HEK293 (cell line): Measurements from ENCODE around the gene CD40.

Experiments used
- CTCF ChIA-PET: fragments of 350-600 bp; formaldehyde crosslinking; extraction: SDS; loops from one replicate; lab custom pipeline; 2021; ENCODE audit warnings: antibody characterized with exemption; lab: Yijun Ruan, JAX
- POLR2A ChIA-PET: fragments of 300-600 bp; formaldehyde crosslinking; extraction: SDS; loops from one replicate; lab custom pipeline; 2020; ENCODE audit warnings: antibody characterized with exemption, inconsistent platforms; lab: Yijun Ruan, JAX
- H3K27ac ChIP-seq: fragments of 200-500 bp; sonication (Bioruptor generic); 2 replicates; pipeline ENCODE4 v1.5.1; 2014; ENCODE audit warnings: low read depth, low read length, control low read depth, inconsistent platforms; ENCODE audit errors: extremely low read depth
- H3K36me3 ChIP-seq, 2 experiments: fragments of 200-500 bp in 1 of 2; sonication (Bioruptor generic) in 1 of 2; 1 replicate in 1 of 2; 2 replicates in 1 of 2; pipeline ENCODE4 v1.5.1; 2014 to 2017; ENCODE audit warnings: inconsistent platforms in 2 of 2, low read length in 2 of 2; ENCODE audit not compliant: control insufficient read depth in 2 of 2, insufficient read depth in 1 of 2
- H3K4me1 ChIP-seq: fragments of 200-500 bp; sonication (Bioruptor generic); 2 replicates; pipeline ENCODE4 v1.5.1; 2014; ENCODE audit warnings: mild to moderate bottlenecking, low read length, inconsistent platforms; ENCODE audit not compliant: control insufficient read depth, insufficient read depth
- H3K4me3 ChIP-seq: 2 replicates; pipeline ENCODE4 v1.5.1; 2011; ENCODE audit warnings: low read depth, mild to moderate bottlenecking, control low read depth, low read length, moderate library complexity
- H3K9me3 ChIP-seq: fragments of 200-500 bp; sonication (Bioruptor generic); 2 replicates; pipeline ENCODE4 v1.5.1; 2014; ENCODE audit warnings: low read depth, low read length, inconsistent platforms; ENCODE audit not compliant: control insufficient read depth, insufficient read depth
- GLIS2 ChIP-seq: fragments of 450-650 bp; formaldehyde crosslinking; IDR thresholded peaks from 2 replicates; pipeline ENCODE4 v1.5.1; 2016; ENCODE audit warnings: missing biosample characterization, missing genetic modification characterization
- HOXD13 ChIP-seq: sonication (generic); formaldehyde crosslinking; IDR thresholded peaks from 2 replicates; pipeline ENCODE4 v1.8.0; 2022; ENCODE audit warnings: missing genetic modification reagents, borderline replicate concordance
- KLF1 ChIP-seq: fragments of 450-650 bp; formaldehyde crosslinking; IDR thresholded peaks from 2 replicates; pipeline ENCODE4 v1.5.1; 2016; ENCODE audit warnings: missing biosample characterization, missing genetic modification characterization
- KLF7 ChIP-seq: fragments of 450-650 bp; formaldehyde crosslinking; IDR thresholded peaks from 2 replicates; pipeline ENCODE4 v1.5.1; 2016; ENCODE audit warnings: missing biosample characterization, missing genetic modification characterization, borderline replicate concordance
- KLF9 ChIP-seq: fragments of 450-650 bp; formaldehyde crosslinking; IDR thresholded peaks from 2 replicates; pipeline ENCODE4 v1.5.1; 2016; ENCODE audit warnings: missing biosample characterization, missing genetic modification characterization, low read depth
- OSR2 ChIP-seq: fragments of 450-650 bp; formaldehyde crosslinking; IDR thresholded peaks from 2 replicates; pipeline ENCODE4 v1.5.1; 2016; ENCODE audit warnings: missing biosample characterization, missing genetic modification characterization
- PRDM1 ChIP-seq: fragments of 450-650 bp; formaldehyde crosslinking; IDR thresholded peaks from 2 replicates; pipeline ENCODE4; 2016; ENCODE audit warnings: missing biosample characterization, missing genetic modification characterization
- RBAK ChIP-seq: fragments of 450-650 bp; formaldehyde crosslinking; IDR thresholded peaks from 2 replicates; pipeline ENCODE4 v1.5.1; 2016; ENCODE audit warnings: missing biosample characterization, missing genetic modification characterization
- ZFP69B ChIP-seq: fragments of 450-650 bp; formaldehyde crosslinking; IDR thresholded peaks from 2 replicates; pipeline ENCODE4 v1.5.1; 2016; ENCODE audit warnings: missing biosample characterization, missing genetic modification characterization
- ZNF121 ChIP-seq: fragments of 450-650 bp; formaldehyde crosslinking; IDR thresholded peaks from 2 replicates; pipeline ENCODE4 v1.5.1; 2016; ENCODE audit warnings: missing biosample characterization, missing genetic modification characterization
- ZNF138 ChIP-seq: fragments of 450-650 bp; formaldehyde crosslinking; IDR thresholded peaks from 2 replicates; pipeline ENCODE4 v1.5.1; 2016; ENCODE audit warnings: missing biosample characterization, missing genetic modification characterization, borderline replicate concordance
- ZNF2 ChIP-seq: fragments of 450-650 bp; formaldehyde crosslinking; IDR thresholded peaks from 2 replicates; pipeline ENCODE4 v1.5.1; 2016; ENCODE audit warnings: missing biosample characterization, missing genetic modification characterization
- ZNF394 ChIP-seq: fragments of 450-650 bp; formaldehyde crosslinking; IDR thresholded peaks from 2 replicates; pipeline ENCODE4 v1.5.1; 2016; ENCODE audit warnings: missing biosample characterization, missing genetic modification characterization, mild to moderate bottlenecking, moderate library complexity, borderline replicate concordance
- ZNF48 ChIP-seq: fragments of 450-650 bp; formaldehyde crosslinking; IDR thresholded peaks from 2 replicates; pipeline ENCODE4 v1.5.1; 2016; ENCODE audit warnings: missing biosample characterization, missing genetic modification characterization
- ZNF560 ChIP-seq: fragments of 450-650 bp; formaldehyde crosslinking; IDR thresholded peaks from 2 replicates; pipeline ENCODE4 v1.5.1; 2017; ENCODE audit warnings: missing biosample characterization, missing genetic modification characterization, borderline replicate concordance
- ZNF658 ChIP-seq: fragments of 450-650 bp; formaldehyde crosslinking; IDR thresholded peaks from 2 replicates; pipeline ENCODE4; 2016; ENCODE audit warnings: missing biosample characterization, missing genetic modification characterization
- ZNF776 ChIP-seq: fragments of 450-650 bp; formaldehyde crosslinking; IDR thresholded peaks from 2 replicates; pipeline ENCODE4 v1.5.0; 2017; ENCODE audit warnings: missing biosample characterization, missing genetic modification characterization, borderline replicate concordance
- TF ChIP-seq, protein P1 (sequence below): fragments of 450-650 bp; formaldehyde crosslinking; IDR thresholded peaks from 2 replicates; pipeline ENCODE4 v1.5.1; 2017; ENCODE audit warnings: missing biosample characterization, missing genetic modification characterization
- TF ChIP-seq, protein P2 (sequence below): fragments of 450-650 bp; formaldehyde crosslinking; IDR thresholded peaks from 2 replicates; pipeline ENCODE4 v1.5.1; 2017; ENCODE audit warnings: missing biosample characterization, missing genetic modification characterization
- TF ChIP-seq, protein P3 (sequence below): fragments of 450-650 bp; formaldehyde crosslinking; IDR thresholded peaks from 2 replicates; pipeline ENCODE4 v1.5.1; 2016; ENCODE audit warnings: missing biosample characterization, missing genetic modification characterization
- TF ChIP-seq, protein P4 (sequence below): fragments of 450-650 bp; formaldehyde crosslinking; IDR thresholded peaks from 2 replicates; pipeline ENCODE4 v1.5.1; 2016; ENCODE audit warnings: missing biosample characterization, missing genetic modification characterization
- TF ChIP-seq, protein P5 (sequence below): fragments of 450-650 bp; IDR thresholded peaks from 2 replicates; pipeline ENCODE4 v1.5.1; 2018; ENCODE audit warnings: missing biosample characterization, missing genetic modification characterization

CD40 gene

DNA sequence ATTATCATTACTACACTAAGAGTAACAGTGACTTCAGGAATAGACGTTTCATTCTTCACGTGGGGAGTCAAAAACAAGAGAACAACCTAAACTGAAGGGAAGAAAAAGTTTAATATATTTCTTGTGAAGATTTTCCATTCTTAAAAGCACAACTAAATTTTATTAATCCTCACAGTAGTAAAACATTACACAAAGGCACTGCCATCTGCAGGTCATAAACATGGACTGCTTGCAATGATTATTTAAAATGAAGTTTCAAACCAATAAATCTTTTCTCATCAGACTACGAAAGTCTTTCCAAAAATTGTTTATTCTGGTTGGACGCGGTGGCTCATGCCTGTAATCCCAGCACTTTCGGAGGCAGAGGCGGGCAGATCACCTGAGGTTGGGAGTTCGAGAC is 31.0 kb upstream of the CD40 start (continued):
- TF ChIP-seq, protein P1, sequence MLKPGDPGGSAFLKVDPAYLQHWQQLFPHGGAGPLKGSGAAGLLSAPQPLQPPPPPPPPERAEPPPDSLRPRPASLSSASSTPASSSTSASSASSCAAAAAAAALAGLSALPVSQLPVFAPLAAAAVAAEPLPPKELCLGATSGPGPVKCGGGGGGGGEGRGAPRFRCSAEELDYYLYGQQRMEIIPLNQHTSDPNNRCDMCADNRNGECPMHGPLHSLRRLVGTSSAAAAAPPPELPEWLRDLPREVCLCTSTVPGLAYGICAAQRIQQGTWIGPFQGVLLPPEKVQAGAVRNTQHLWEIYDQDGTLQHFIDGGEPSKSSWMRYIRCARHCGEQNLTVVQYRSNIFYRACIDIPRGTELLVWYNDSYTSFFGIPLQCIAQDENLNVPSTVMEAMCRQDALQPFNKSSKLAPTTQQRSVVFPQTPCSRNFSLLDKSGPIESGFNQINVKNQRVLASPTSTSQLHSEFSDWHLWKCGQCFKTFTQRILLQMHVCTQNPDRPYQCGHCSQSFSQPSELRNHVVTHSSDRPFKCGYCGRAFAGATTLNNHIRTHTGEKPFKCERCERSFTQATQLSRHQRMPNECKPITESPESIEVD (tag by site-specific recombination) = peak; percentile 86
- TF ChIP-seq PRDM1 (tag by site-specific recombination) = no peak

DNA sequence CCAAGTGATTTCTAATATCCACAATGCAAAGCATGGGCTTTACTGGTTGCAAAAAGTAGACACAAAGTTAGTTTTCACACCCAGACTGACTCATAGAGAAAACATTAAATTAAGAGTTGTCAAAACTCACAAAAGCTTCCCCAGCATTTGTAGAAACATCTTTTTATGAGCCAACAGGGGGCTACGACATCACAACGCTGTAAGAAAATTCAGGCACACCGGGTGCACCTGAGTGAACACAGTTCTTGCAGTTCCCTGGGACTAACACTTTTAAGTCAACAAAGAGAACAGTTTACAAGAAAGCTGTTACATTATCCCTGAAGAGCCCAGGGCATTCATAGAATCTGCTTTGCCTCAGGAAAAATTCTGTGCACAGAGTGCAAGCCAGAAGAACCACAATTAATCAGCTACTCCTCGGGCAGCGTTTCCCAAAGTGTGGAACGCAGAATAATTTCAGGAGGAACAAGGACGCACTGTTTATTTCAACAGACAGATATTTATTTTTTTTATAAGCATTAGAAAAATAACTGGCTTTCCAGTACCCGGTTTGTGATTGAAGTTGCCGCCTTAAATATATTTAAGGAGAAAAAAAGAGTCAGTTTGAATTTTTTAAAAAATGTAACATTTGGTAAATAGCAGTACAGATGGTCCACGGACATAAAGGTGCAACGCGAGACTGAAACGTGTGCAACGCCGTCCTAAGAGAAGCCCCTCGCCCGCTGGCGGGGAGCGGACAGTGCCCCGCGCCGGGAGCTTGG is 29.5 kb upstream of the CD40 start:
- POLR2A ChIA-PET = interaction anchor here (1.0 kb wide), 1 partner anchor 276 kb away, joined by 3 read pairs; no protein-coding TSS in a partner anchor
- CTCF ChIA-PET = interaction anchor here (0.6 to 2.5 kb wide), 7 partner anchors 12 to 1667 kb away, joined by 3 to 13 read pairs (median 3); no protein-coding TSS in a partner anchor
- TF ChIP-seq ZNF658 (tag by site-specific recombination) = no peak
- no peak for TF ChIP-seq ZFP69B (tag by site-specific recombination)
- TF ChIP-seq, protein P2, sequence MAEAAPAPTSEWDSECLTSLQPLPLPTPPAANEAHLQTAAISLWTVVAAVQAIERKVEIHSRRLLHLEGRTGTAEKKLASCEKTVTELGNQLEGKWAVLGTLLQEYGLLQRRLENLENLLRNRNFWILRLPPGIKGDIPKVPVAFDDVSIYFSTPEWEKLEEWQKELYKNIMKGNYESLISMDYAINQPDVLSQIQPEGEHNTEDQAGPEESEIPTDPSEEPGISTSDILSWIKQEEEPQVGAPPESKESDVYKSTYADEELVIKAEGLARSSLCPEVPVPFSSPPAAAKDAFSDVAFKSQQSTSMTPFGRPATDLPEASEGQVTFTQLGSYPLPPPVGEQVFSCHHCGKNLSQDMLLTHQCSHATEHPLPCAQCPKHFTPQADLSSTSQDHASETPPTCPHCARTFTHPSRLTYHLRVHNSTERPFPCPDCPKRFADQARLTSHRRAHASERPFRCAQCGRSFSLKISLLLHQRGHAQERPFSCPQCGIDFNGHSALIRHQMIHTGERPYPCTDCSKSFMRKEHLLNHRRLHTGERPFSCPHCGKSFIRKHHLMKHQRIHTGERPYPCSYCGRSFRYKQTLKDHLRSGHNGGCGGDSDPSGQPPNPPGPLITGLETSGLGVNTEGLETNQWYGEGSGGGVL (tag by site-specific recombination) = no peak
- no peak for TF ChIP-seq ZNF776 (tag by site-specific recombination)
- TF ChIP-seq, protein P3, sequence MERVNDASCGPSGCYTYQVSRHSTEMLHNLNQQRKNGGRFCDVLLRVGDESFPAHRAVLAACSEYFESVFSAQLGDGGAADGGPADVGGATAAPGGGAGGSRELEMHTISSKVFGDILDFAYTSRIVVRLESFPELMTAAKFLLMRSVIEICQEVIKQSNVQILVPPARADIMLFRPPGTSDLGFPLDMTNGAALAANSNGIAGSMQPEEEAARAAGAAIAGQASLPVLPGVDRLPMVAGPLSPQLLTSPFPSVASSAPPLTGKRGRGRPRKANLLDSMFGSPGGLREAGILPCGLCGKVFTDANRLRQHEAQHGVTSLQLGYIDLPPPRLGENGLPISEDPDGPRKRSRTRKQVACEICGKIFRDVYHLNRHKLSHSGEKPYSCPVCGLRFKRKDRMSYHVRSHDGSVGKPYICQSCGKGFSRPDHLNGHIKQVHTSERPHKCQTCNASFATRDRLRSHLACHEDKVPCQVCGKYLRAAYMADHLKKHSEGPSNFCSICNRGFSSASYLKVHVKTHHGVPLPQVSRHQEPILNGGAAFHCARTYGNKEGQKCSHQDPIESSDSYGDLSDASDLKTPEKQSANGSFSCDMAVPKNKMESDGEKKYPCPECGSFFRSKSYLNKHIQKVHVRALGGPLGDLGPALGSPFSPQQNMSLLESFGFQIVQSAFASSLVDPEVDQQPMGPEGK (tag by site-specific recombination) = no peak
- no peak for TF ChIP-seq GLIS2 (tag by site-specific recombination)
- TF ChIP-seq, protein P1 (tag by site-specific recombination) = peak; percentile 78
- TF ChIP-seq RBAK = no peak
- no peak for TF ChIP-seq KLF9 (tag by site-specific recombination)
- TF ChIP-seq, protein P4, sequence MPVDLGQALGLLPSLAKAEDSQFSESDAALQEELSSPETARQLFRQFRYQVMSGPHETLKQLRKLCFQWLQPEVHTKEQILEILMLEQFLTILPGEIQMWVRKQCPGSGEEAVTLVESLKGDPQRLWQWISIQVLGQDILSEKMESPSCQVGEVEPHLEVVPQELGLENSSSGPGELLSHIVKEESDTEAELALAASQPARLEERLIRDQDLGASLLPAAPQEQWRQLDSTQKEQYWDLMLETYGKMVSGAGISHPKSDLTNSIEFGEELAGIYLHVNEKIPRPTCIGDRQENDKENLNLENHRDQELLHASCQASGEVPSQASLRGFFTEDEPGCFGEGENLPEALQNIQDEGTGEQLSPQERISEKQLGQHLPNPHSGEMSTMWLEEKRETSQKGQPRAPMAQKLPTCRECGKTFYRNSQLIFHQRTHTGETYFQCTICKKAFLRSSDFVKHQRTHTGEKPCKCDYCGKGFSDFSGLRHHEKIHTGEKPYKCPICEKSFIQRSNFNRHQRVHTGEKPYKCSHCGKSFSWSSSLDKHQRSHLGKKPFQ (tag by site-specific recombination) = no peak
- TF ChIP-seq ZNF560 (tag by site-specific recombination) = no peak
- TF ChIP-seq KLF1 (tag by site-specific recombination) = no peak
- TF ChIP-seq HOXD13 (CRISPR knock-in tag) = no peak
- no peak for TF ChIP-seq ZNF121 (tag by site-specific recombination)
- no peak for TF ChIP-seq ZNF2
- TF ChIP-seq, protein P5, sequence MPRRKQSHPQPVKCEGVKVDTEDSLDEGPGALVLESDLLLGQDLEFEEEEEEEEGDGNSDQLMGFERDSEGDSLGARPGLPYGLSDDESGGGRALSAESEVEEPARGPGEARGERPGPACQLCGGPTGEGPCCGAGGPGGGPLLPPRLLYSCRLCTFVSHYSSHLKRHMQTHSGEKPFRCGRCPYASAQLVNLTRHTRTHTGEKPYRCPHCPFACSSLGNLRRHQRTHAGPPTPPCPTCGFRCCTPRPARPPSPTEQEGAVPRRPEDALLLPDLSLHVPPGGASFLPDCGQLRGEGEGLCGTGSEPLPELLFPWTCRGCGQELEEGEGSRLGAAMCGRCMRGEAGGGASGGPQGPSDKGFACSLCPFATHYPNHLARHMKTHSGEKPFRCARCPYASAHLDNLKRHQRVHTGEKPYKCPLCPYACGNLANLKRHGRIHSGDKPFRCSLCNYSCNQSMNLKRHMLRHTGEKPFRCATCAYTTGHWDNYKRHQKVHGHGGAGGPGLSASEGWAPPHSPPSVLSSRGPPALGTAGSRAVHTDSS (tag by site-specific recombination) = no peak
- TF ChIP-seq PRDM1 (tag by site-specific recombination) = peak; percentile 52; the same call in 1 of the 2 replicates
- no peak for TF ChIP-seq ZNF48 (tag by site-specific recombination)
- no peak for TF ChIP-seq KLF7 (tag by site-specific recombination)
- peak; percentile 90 for TF ChIP-seq ZNF394 (tag by site-specific recombination)
- TF ChIP-seq ZNF138 (tag by site-specific recombination) = no peak
- no peak for TF ChIP-seq OSR2 (tag by site-specific recombination)

More for the DNA sequence above, 29.5 kb upstream of the CD40 start:
- H3K4me3 ChIP-seq = peak overlapping the region; percentile 95
- H3K27ac ChIP-seq = peak overlapping the region; percentile 87
- H3K36me3 ChIP-seq = no peaks in the 10 kb centered on the region
- H3K9me3 ChIP-seq = no peaks in the 10 kb centered on the region
- H3K4me1 ChIP-seq = peaks cover 26% of the 10 kb centered on the region
